NCI-H345 (cell line): ENCODE data around the gene HK1.
"Not testable (repeated sequence)": the region's sequence is repeated elsewhere in the genome, so short reads cannot be mapped to it uniquely, and the experiment has no call there.

Experiments used
- DNase-seq: peaks from one replicate; lab custom pipeline; 2025; lab: John Stamatoyannopoulos, UW

The HK1 gene

GRCh38 chr10:69328380-69328735, 50.1 kb downstream of the HK1 start:
- no peak for DNase-seq

DNA sequence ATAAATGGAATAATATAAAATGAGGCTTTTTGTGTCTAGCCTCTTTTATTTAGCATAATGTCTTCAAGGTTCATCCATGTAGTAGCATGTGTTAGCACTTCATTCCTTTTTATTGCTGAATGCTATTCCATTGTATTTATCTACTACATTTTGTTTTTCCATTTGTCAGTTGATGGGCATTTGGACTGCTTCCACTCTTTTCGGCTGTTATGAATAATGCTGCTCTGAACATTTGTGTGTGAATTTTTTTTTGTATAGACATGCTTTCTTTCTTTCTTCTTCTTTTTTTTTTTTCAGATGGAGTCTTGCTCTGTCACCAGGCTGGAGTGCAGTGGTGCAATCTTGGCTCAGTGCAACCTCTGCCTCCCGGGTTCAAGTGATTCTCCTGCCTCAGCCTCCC, 50.6 kb downstream of the HK1 start:
- not testable (repeated sequence) for DNase-seq

GRCh38 chr10:69329721-69330178, 51.5 kb downstream of the HK1 start:
- no peak for DNase-seq

- no peak for DNase-seq
These were observed 52.9 kb downstream of the HK1 start for GRCh38 chr10:69331161-69331560.

DNA sequence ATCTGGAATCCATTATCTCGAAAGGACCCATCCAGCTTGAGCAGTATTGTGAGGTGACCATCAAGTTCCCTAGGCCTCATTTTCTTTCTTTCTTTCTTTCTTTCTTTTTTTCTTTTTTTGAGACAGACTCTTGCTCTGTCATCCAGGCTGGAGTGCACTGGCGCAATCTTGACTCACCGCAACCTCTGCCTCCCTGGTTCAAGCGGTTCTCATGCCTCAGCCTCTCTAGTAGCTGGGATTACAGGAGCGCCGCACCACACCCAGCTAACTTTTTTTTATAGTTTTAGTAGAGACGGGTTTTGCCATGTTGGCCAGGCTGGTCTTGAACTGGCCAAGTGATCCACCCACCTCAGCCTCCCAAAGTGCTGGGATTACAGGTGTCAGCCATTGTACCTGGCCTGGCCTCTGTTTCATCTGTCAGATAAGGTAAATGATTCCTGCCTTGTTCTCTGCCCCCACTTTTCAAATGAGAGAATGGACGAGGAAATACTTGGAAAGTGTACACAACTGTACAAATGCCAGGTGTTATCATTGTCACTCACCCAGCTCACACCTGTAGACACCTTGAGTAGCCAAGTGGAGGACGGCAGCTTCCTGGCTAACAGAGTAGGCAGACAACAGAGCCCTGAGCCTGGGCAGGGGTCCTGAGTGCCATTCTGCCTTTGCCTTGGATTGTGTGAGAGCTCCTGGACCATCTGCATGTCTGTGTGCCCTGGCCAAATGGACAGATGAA, 54.1 kb downstream of the HK1 start:
- DNase-seq, result no peak

GRCh38 chr10:69333205-69333604, 54.9 kb downstream of the HK1 start:
- DNase-seq, result no peak

GRCh38 chr10:69333865-69334301, 55.6 kb downstream of the HK1 start:
- not testable (repeated sequence) for DNase-seq

DNA sequence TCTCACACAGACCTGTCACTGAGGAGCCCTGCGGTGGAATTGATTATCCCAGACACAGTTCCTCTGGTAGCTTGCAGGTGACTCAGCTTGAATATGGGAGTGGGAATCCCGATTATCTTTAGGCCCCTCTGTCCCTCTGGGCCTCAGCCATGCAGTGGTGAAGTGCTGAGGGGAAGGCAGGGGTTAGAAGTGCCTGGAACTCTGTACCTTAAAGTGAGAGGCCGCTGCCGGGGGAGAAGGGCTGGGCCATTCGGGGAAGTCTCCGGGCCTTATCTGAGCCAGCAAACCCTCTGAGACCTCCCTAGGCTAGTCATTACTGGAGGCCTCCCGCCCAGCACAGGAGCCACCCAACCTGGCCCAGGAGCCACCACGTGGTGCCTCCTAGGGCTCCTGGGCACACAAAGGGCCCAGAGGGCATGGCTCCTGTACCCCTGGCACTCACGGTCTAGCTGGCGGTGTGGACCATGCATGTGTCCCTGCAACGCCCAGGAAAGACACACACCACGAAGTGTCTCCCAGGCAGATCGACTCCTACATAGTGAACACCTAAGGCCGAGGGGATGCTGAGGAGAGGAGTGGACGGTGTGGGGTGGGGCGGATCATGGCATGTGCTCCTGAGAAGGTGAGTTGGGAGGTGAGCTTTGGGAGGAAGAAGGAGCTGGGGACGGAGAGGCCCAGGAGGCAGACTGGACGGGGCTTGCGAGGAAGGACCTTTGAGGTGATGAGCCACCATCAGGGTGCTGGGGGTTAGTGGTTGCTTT, 56.2 kb downstream of the HK1 start:
- DNase-seq, result no peak

DNA sequence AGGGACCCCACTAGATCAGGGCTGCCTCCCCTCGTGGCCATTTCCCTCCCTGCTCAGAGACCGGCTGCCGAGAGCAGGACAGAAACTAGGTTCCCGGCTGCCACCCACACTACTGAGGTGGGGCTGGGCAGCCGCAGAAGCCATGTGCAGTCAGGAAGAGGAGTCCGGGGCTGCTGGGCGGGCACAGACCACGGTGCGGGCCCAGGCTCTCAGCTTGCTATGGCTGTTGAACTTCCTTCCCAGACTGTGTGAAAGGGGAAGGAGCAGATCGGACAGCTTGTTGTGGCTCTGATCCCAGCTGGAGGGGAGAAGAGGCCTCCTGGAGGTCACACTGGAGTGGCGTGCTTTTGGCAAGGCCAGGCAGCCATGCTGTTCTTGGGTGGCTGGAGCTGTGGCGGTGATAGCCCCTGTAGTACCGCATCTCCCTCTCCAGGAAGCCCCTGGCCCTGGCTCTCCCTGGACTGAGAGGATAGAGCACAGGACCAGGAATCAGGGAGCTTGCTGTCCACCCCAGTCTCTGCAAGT, 56.8 kb downstream of the HK1 start:
- DNase-seq, result no peak

DNA sequence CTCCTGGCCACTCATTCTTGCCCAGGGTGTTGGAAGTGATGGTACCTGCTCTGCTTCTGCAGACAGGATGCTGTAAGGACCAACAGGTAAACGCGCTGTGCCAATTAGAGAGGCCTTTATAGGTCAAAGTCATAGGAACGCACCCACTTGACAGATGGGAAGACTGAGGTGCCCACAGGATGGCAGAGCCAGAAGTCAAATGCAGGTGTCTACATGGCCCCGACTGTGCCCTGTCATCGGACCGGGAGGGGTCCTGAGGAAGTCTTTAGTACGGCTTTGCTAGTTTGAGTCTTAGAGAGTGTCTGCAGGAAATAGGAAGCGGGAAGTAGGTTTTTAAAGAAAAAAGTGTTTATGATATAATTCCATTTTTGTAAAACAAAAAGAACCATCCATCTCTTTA, 57.3 kb downstream of the HK1 start:
- no peak for DNase-seq

DNA sequence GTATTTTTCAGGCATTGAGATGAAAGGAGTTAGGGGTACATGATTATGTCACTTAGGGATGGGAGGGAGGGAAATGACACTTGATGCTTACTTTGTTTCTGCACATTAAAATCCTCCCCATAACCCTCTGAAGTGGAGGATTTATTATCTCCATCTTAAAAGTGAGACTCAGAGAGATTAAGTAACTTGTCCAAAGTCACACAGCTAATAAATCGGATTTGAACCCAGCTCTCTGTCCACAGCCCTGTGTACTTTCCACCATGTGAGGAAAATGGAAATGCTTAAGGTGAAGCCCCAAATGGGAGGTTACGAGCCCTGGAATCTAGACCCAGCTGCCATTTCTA, 58.6 kb downstream of the HK1 start:
- DNase-seq, result no peak

GRCh38 chr10:69337296-69338132, 59.2 kb downstream of the HK1 start:
- peak; percentile 65 for DNase-seq

DNA sequence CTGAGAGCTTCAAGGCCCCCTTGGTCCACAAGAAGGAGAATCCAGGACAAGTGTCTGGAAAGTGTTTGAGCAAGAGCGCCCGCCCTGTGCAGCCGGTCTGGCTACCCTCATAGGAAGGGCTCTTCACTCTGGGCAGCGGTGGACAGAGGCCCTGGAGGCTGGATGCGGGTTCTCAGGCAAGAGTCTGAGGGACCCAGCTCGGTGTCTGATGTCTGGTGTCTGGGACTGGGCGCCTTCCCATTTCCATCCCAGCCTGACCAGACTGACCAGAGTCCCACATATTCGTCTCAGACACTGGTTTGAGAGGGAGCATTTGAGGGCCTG, 59.8 kb downstream of the HK1 start:
- DNase-seq, result no peak

DNA sequence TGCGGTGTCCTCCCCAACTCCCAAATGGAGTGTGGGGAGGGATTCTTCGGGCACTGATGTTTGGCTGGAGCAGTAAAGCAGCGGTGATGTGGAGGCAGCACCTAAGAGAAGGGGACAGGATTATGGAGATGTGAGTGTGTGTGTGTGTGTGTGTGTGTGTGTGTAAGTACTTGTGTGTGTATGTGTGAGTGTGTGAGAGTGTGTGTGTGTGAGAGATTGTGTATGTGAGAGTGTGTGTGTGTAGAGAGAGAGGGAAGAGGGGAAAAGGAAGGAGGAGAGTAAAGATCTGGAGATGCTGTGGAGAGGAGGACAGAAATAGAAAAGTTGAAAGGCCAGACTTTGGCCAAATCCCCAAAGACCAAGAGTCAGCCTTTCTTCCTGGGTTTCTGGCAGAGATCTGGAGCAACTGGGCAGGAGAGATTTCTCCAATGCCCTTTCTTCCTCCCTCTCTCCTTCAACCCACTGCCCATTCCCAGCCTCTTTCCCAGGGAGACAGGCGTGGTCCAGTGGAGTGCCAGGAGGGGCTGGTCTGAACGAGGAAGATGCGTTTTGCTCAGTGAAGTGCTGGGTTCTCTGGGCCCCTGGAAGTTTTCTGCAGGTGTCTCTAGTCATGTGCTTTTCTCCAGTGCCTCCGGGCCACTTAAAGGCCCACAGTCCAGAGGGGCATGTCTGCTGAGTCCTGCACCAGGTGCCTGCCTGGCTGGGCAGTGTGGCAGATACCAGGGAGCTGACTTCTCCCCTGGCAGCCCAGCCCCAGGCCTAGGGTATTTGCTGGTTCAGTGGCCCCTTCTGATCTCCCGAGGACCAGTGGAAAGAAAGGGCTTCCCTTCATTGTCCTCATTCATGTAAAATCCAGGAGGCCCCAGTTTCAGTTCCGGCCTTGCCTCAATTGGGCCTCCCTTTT, 60.5 kb downstream of the HK1 start:
- no peak for DNase-seq

DNA sequence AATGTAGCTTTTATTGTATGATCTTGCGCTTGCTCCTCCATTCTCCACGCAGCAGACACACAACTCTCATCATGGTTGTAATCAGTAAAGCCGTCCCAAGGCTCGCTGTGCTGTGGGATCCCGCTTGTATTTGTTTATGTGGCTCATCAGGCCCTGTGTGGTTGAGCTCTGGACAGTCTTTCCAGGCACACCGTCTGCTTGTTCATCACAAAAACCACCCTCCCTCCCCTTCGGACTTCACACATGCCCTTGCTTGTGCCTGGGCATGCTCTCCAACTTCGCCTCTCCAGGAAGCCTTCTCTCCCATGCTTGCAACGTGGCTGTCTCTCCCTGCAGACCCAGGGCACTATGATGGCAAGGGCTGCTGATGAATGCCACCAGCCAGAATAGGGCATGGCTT, 62.4 kb downstream of the HK1 start:
- DNase-seq, result no peak

GRCh38 chr10:69343905-69344304, 65.6 kb downstream of the HK1 start:
- DNase-seq, result no peak

- no peak for DNase-seq
These were observed 66.4 kb downstream of the HK1 start for GRCh38 chr10:69344591-69345252.

DNA sequence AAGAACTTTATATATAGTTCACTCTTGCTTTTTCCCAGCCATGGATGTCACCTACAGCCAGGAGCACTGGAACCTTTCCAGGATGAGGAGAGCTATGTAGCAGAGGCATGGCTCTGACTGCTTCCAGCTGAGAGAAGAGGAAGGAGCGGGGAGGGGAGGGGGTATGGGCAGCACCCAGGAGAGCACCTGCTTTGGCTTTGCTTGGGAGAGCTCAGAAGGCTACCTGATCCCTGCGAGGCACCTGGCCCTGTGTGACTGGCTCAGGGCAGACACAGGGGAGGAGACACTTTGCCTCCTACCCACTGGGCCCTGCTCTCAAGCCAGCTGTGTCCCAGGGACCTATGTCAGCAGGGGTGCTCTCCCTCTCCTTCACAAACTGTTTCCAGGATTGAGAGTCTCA, 67.1 kb downstream of the HK1 start:
- DNase-seq, result peak; percentile 58

DNA sequence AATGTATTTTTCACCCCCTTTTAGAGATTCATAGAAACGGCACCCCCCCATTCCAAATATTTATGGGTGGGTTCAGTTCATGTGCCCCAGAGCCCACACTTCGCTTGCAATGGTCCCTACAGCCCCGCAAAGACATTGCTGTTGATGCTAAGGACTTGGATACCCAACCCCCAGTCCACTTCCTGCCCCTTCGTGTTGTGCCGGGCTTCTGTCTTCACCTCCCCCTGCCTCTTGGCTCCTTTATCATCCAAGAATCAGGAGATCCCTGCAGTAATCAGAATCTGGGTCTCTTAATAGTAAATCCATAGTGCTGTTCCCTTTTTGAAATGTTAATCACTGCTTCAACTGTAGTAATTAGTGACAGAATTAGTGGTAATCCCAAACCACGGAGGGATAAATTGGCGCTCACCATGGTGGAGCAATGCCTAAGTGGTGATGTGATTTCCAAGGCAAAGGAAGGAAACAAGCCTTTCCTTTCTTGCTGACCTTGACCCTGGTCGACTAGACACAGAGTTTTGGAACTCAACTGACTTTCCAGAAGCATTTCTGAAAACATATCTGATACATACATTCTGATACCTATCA, 67.7 kb downstream of the HK1 start:
- no peak for DNase-seq

- no peak for DNase-seq
These were observed 68.5 kb downstream of the HK1 start for GRCh38 chr10:69346776-69347175.
